Measurements from ENCODE around the gene PRKD1. TPM values are rescaled to one million over a fixed set of nuclear protein-coding genes. Genes with fewer than 3 reads are reported as not detected.

Gene PRKD1
- total RNA-seq, 6 experiments from 2014 or later, result 0.74 to 6.2 (median 2.2) TPM

DNA sequence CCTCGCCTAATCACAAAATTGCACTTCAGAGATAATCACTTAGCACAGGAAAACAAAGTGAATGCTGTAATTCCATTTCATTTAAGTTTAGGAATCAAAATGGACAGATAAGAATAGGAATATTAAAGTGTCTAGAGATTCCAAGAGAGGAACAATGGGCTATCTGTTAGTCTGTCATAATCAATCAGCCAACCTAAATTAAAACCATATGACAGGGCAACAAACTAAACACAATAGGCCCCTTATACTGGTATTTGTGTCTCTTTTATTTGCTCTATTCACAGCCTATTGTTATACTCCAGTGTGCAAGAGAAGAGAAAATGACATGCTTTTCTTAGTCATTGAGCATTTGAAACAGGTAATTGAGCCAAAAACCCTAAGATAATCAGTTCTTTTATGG lies 259.4 kb downstream of the PRKD1 start:
- Histone ChIP-seq H3K27ac (no peak overlapping the region), H3K4me1 (peaks cover 0 to 4% (median 0%) of the 10 kb centered on the region in 4 donors), H3K27me3 (no peaks in the 10 kb centered on the region), H3K9me3 (no peaks in the 10 kb centered on the region), H3K4me3 (no peak overlapping the region), H3K36me3 (no peaks in the 10 kb centered on the region)
- DNase-seq (no peak), ATAC-seq (no peak)
- TF ChIP-seq, protein P1, sequence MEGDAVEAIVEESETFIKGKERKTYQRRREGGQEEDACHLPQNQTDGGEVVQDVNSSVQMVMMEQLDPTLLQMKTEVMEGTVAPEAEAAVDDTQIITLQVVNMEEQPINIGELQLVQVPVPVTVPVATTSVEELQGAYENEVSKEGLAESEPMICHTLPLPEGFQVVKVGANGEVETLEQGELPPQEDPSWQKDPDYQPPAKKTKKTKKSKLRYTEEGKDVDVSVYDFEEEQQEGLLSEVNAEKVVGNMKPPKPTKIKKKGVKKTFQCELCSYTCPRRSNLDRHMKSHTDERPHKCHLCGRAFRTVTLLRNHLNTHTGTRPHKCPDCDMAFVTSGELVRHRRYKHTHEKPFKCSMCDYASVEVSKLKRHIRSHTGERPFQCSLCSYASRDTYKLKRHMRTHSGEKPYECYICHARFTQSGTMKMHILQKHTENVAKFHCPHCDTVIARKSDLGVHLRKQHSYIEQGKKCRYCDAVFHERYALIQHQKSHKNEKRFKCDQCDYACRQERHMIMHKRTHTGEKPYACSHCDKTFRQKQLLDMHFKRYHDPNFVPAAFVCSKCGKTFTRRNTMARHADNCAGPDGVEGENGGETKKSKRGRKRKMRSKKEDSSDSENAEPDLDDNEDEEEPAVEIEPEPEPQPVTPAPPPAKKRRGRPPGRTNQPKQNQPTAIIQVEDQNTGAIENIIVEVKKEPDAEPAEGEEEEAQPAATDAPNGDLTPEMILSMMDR (IDR thresholded peaks at IDR 0.05), result no peak
- no peak for TF ChIP-seq POLR2A (IDR thresholded peaks at IDR 0.05)
- intact Hi-C loops (cut with DNase I), result no loop called here
- 60% methylated on average over 1 of the region's 1 CpG for WGBS (ENCODE audit: insufficient coverage, low coverage, low lambda C conversion rate, missing lambda C conversion rate)

DNA sequence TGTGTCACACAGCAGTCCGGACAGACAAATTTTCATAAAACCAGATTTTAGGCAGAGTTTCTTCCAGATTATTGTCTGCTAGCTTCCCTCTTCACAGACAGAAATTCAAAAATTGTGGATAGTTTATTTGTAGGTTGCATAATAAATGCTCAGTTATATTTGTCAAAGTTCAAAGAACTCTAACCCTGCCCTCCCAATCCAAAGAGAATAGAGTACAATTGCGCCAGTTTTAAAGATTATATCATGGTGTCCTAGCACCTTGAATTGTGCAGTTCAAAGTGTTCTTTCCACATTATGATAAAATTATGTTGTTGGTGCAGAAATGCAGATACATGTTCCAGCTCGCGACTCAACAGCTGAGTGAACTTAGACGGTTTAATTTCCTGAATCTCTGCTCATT lies 263.1 kb downstream of the PRKD1 start:
- H3K36me3 ChIP-seq, result no peaks in the 10 kb centered on the region
- H3K4me1 ChIP-seq, result peaks cover 0 to 4% (median 0%) of the 10 kb centered on the region in 4 donors
- ATAC-seq (peak; percentile 65 to 94 (median 83)), DNase-seq (no peak)
- no peaks in the 10 kb centered on the region for H3K9me3 ChIP-seq
- peak overlapping the region in 1 of 3 donors; percentile 71 for H3K27ac ChIP-seq
- TF ChIP-seq POLR2A (IDR thresholded peaks at IDR 0.05), result no peak
- TF ChIP-seq, protein P1 (IDR thresholded peaks at IDR 0.05), result no peak
- intact Hi-C loops (cut with DNase I), result no loop called here
- H3K27me3 ChIP-seq, result no peaks in the 10 kb centered on the region
- peak overlapping the region in 1 of 3 donors; percentile 0 for H3K4me3 ChIP-seq
- WGBS (ENCODE audit: insufficient coverage, low coverage, low lambda C conversion rate, missing lambda C conversion rate), result 39% methylated on average over 5 of the region's 5 CpGs

DNA sequence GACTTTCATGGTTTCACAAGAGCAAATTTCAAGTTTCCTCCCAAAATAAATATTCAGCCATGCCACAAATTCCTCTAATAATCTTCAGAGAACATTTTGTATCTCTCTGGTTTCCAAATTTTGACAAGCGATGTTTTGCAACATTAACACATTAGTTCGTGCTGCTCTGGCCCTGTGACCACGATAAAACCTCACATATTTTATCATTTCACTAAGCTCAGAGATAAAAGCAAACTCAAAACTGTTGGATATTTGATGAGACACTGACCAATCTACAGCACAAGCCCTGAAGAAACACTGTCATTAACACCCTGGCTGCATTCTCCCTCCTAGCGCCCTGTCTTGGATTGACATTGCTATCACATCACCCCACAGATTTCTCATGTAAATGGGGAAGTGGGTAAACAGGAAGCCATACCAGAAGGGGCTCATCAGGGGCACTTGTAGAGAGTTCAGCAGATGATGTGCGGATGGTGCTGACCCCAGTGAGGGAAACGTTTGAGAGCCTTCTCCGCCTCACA lies 264.3 kb downstream of the PRKD1 start:
- peak overlapping the region in 1 of 3 donors; percentile 71 for H3K27ac ChIP-seq
- no peak for TF ChIP-seq POLR2A (IDR thresholded peaks at IDR 0.05)
- TF ChIP-seq, protein P1 (IDR thresholded peaks at IDR 0.05), result no peak
- peaks cover 0 to 4% (median 0%) of the 10 kb centered on the region in 4 donors for H3K4me1 ChIP-seq
- WGBS (ENCODE audit: insufficient coverage, low coverage, low lambda C conversion rate, missing lambda C conversion rate), result 49% methylated on average over 7 of the region's 7 CpGs
- DNase-seq, result no peak
- H3K9me3 ChIP-seq, result no peaks in the 10 kb centered on the region
- no peak overlapping the region for H3K4me3 ChIP-seq
- no peaks in the 10 kb centered on the region for H3K27me3 ChIP-seq
- ATAC-seq, result peak in 3 of 4 donors; percentile 32 to 76 (median 61)
- intact Hi-C loops (cut with DNase I), result no loop called here
- H3K36me3 ChIP-seq, result no peaks in the 10 kb centered on the region

DNA sequence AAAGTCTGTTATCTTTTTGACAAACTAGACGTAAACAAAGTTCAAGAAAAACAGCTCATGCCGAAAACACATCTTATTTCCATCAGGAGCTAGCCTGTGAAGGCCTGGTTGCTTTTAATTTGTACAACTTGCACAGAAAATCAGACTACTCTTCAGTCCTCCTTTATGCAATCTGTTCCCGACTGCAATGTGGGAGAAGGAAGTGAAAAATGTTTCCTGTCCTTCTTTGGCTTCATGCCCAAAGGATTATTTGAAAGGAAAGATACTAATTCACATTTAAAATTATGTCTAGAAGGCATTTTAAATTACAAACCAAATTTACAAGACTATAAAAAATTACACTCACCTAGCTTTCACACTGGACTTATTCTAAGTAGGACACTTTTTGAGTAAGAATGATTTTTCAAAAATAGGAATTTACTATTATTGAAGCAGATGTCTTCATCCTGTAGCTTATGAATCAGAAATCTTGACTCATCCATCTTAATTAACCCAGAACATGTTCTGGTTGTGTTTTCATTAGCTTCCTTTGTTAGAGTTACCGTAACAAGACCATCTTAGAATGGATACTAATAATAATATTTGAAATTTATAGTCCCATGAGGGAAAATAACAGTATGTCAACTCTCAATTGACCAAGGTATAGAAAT lies 272.6 kb downstream of the PRKD1 start:
- no peak for TF ChIP-seq POLR2A (IDR thresholded peaks at IDR 0.05)
- TF ChIP-seq, protein P1 (IDR thresholded peaks at IDR 0.05), result no peak
- 42% methylated on average over 4 of the region's 4 CpGs for WGBS (ENCODE audit: insufficient coverage, low coverage, low lambda C conversion rate, missing lambda C conversion rate)
- no peaks in the 10 kb centered on the region for H3K4me1 ChIP-seq
- no peak overlapping the region for H3K27ac ChIP-seq
- DNase-seq, result no peak
- ATAC-seq, result peak in 1 of 4 donors; percentile 29
- H3K36me3 ChIP-seq, result no peaks in the 10 kb centered on the region
- intact Hi-C loops (cut with DNase I), result no loop called here
- no peaks in the 10 kb centered on the region for H3K9me3 ChIP-seq
- no peaks in the 10 kb centered on the region for H3K27me3 ChIP-seq
- H3K4me3 ChIP-seq, result no peak overlapping the region

Data from right lobe of liver (tissue), 6 donors.